ENCODE results near the gene ZNF391. TPM values are rescaled to one million over a fixed set of nuclear protein-coding genes. Genes with fewer than 3 reads are reported as not detected.

The ZNF391 gene
- total RNA-seq, 1 experiment from 2014 or later = 5.4 TPM

GRCh38 chr6:27400877-27401642 lies 12.5 kb downstream of the ZNF391 start:
- H3K4me1 ChIP-seq (ENCODE audit: insufficient read depth, low read length) = no peaks in the 10 kb centered on the region
- Mint-ChIP-seq H3K36me3 (ENCODE audit: insufficient read depth in 1 of 3, low read depth in 3 of 3) (peaks cover 62 to 70% (median 67%) of the 10 kb centered on the region in 3 experiments), H3K4me1 (no peaks in the 10 kb centered on the region), H3K9me3 (peaks cover 62 to 66% of the 10 kb centered on the region in 2 experiments), H3K4me3 (no peak overlapping the region), H3K27ac (no peak overlapping the region), H3K27me3 (ENCODE audit: low read depth) (no peaks in the 10 kb centered on the region)
- no peak overlapping the region for H4K5ac ChIP-seq (ENCODE audit: insufficient read length, low read depth, low read length)
- no peak overlapping the region for H4K8ac ChIP-seq (replicated peaks; ENCODE audit: insufficient read length, low read depth, low read length)
- no peak overlapping the region for H2BK15ac ChIP-seq (ENCODE audit: low read depth, low read length)
- H3K9me3 ChIP-seq (ENCODE audit: control insufficient read depth, low read depth, low read length) = peaks cover 48% of the 10 kb centered on the region
- H2BK12ac ChIP-seq (ENCODE audit: insufficient read length, low read depth, low read length) = no peak overlapping the region
- no peak overlapping the region for H3K56ac ChIP-seq (ENCODE audit: insufficient read length, low read depth, low read length)
- no peaks in the 10 kb centered on the region for H3K23me2 ChIP-seq (ENCODE audit: insufficient read length, low read depth, low read length, poor library complexity, severe bottlenecking)
- TF ChIP-seq CTCF (conservative IDR thresholded peaks at IDR 0.05) = no peak
- no peaks in the 10 kb centered on the region for H3K27me3 ChIP-seq (ENCODE audit: insufficient read depth, low read length)
- H3K79me2 ChIP-seq (ENCODE audit: insufficient read depth, low read length) = no peaks in the 10 kb centered on the region
- H3K18ac ChIP-seq (ENCODE audit: insufficient read length, low read depth, low read length) = no peak overlapping the region
- no peak overlapping the region for H3K9ac ChIP-seq (ENCODE audit: extremely low read depth, insufficient read length, low read length)
- H2AK5ac ChIP-seq (ENCODE audit: insufficient read length, low read length) = no peak overlapping the region
- no peak overlapping the region for H3T11ph ChIP-seq (ENCODE audit: low read length)
- H2BK20ac ChIP-seq (ENCODE audit: low read depth, low read length, poor library complexity, severe bottlenecking) = no peak overlapping the region
- no peak overlapping the region for H3K14ac ChIP-seq (ENCODE audit: insufficient read depth, low read length)
- no peak overlapping the region for H4K91ac ChIP-seq (ENCODE audit: insufficient read length, low read depth, low read length)
- no peak overlapping the region for H3K4ac ChIP-seq (ENCODE audit: low read depth, low read length)
- no peak for DNase-seq
- no peaks in the 10 kb centered on the region for H3K79me1 ChIP-seq (ENCODE audit: insufficient read depth, low read depth, low read length, poor library complexity, severe bottlenecking)
- H3K27ac ChIP-seq (ENCODE audit: insufficient read length, low read depth, low read length) = no peak overlapping the region
- WGBS (ENCODE audit: extremely low coverage, insufficient read length, low lambda C conversion rate) = 100% methylated on average over 2 of the region's 16 CpGs
- no peak overlapping the region for H2BK120ac ChIP-seq (ENCODE audit: low read depth, low read length, poor library complexity, severe bottlenecking)
- no peaks in the 10 kb centered on the region for H4K20me1 ChIP-seq (ENCODE audit: control insufficient read depth, insufficient read depth, insufficient read length)
- H3K23ac ChIP-seq (ENCODE audit: insufficient read length, low read depth, low read length) = no peak overlapping the region
- H2BK5ac ChIP-seq (ENCODE audit: insufficient read length, low read length) = no peak overlapping the region
- H3K4me2 ChIP-seq (ENCODE audit: insufficient read depth, insufficient read length, low read length) = no peak overlapping the region
- H2AFZ ChIP-seq (ENCODE audit: low read length) = no peak overlapping the region
